H1 (cell line): ENCODE results near the gene EML4. TPM values are rescaled to one million over a fixed set of nuclear protein-coding genes. Genes with fewer than 3 reads are reported as not detected.

Experiments used
- ASH2L ChIP-seq: fragments of 200-600, 300-600 bp; sonication (generic); IDR thresholded peaks from one replicate; pipeline ENCODE4 v1.7.1; 2017; ENCODE audit warnings: low read length
- BCL11A ChIP-seq, 2 experiments: IDR thresholded peaks; one replicate each; pipeline ENCODE4 v1.6.1; 2011; ENCODE audit warnings: low read depth in 2 of 2, low read length in 2 of 2, mild to moderate bottlenecking in 2 of 2
- CHD7 ChIP-seq: fragments of 300-600 bp; sonication (generic); IDR thresholded peaks from 2 replicates; pipeline ENCODE4 v1.7.1; 2012; ENCODE audit warnings: low read length, moderate library complexity, mild to moderate bottlenecking, inconsistent platforms; ENCODE audit not compliant: insufficient replicate concordance
- KDM1A ChIP-seq: fragments of 200-600, 300-600 bp; sonication (generic); IDR thresholded peaks from 2 replicates; pipeline ENCODE4 v1.7.1; 2016; ENCODE audit warnings: mild to moderate bottlenecking, low read length, borderline replicate concordance
- MAX ChIP-seq: IDR thresholded peaks from 2 replicates; pipeline ENCODE4 v1.6.1; 2012; ENCODE audit warnings: inconsistent platforms
- RXRA ChIP-seq: IDR thresholded peaks from 2 replicates; pipeline ENCODE4 v1.6.1; 2011; ENCODE audit warnings: low read depth, mild to moderate bottlenecking, low read length, moderate library complexity; ENCODE audit not compliant: insufficient read depth
- SAP30 ChIP-seq: fragments of 300-600 bp; sonication (generic); IDR thresholded peaks from 2 replicates; pipeline ENCODE4 v1.7.1; 2012; ENCODE audit warnings: low read length, moderate library complexity, mild to moderate bottlenecking, inconsistent platforms; ENCODE audit not compliant: insufficient read depth, insufficient replicate concordance
- TCF12 ChIP-seq: IDR thresholded peaks from 2 replicates; pipeline ENCODE4 v1.6.1; 2011; ENCODE audit warnings: low read depth, mild to moderate bottlenecking, low read length
- polyA plus RNA-seq, 7 experiments: library from polyadenylated mRNA; depleted of rRNA in 3 of 7; stranded (reverse) in 5 of 7; unstranded in 2 of 7; fragments of >200 nt in 5 of 7; fragments of 200-250 nt in 2 of 7; gene quantifications; 1 replicate in 5 of 7; 2 replicates in 1 of 7; 4 replicates in 1 of 7; pipeline versions ENCODE4 v1.2.1 to v1.2.3, GENCODE V29; 2011 to 2013; ENCODE audit warnings: missing spikeins in 2 of 7, mixed read lengths in 2 of 7
- total RNA-seq: library from RNA; stranded (reverse); fragmentation: NEBNext Ultra II Directional; extraction: Animal tissue kit (Norgen Biotek cat#: 25700); gene quantifications from 2 replicates; pipeline ENCODE4 v1.2.1, GENCODE V29; 2021

EML4 gene
- total and polyA plus RNA-seq, 2 of the 8 experiments (the other 6 are each of a cell fraction or from before 2014, with no cell fraction given) = 50.1 to 104 TPM

- TF ChIP-seq CHD7 = no peak
- TF ChIP-seq SAP30 = no peak
- no peak for TF ChIP-seq KDM1A
- no peak for TF ChIP-seq BCL11A (IDR thresholded peaks at IDR 0.05; ENCODE audit: low read depth in 2 of 2, low read length in 2 of 2)
- TF ChIP-seq MAX = no peak
- TF ChIP-seq ASH2L = no peak
- no peak for TF ChIP-seq TCF12
- TF ChIP-seq RXRA = no peak
Measured at GRCh38 chr2:42304059-42304713, 135.0 kb downstream of the EML4 start (continued).
